ENCODE results near the gene EYA3.

DNA sequence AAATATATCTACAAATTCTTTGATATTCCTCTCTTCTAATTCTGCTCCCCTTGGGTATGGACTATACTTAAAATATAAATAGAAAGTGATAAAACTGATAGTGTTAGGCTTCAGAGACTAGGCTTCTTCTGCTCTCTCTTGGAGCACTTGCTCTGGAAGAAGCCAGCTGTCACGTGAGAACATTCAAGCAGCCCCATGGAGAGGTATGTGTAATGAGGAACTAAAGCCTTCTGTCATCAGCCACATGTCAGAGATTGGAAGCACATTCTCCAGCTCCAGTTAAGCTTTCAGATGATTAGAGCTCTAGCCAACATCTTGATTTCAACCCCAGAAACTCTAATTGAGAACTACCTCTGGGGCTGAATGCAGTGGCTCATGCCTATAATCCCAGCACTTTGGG, 94.3 kb downstream of the EYA3 start:
- TF ChIP-seq, protein P1, sequence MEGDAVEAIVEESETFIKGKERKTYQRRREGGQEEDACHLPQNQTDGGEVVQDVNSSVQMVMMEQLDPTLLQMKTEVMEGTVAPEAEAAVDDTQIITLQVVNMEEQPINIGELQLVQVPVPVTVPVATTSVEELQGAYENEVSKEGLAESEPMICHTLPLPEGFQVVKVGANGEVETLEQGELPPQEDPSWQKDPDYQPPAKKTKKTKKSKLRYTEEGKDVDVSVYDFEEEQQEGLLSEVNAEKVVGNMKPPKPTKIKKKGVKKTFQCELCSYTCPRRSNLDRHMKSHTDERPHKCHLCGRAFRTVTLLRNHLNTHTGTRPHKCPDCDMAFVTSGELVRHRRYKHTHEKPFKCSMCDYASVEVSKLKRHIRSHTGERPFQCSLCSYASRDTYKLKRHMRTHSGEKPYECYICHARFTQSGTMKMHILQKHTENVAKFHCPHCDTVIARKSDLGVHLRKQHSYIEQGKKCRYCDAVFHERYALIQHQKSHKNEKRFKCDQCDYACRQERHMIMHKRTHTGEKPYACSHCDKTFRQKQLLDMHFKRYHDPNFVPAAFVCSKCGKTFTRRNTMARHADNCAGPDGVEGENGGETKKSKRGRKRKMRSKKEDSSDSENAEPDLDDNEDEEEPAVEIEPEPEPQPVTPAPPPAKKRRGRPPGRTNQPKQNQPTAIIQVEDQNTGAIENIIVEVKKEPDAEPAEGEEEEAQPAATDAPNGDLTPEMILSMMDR (IDR thresholded peaks at IDR 0.05) = no peak
- no peak for TF ChIP-seq EP300 (IDR thresholded peaks at IDR 0.05)

All from gastroesophageal sphincter (tissue), 3 donors.